ENCODE measurements around the gene CAPZA1. TPM values are rescaled to one million over a fixed set of nuclear protein-coding genes. Genes with fewer than 3 reads are reported as not detected.

Gene CAPZA1
- total RNA-seq, 1 donor, result 299 TPM

GRCh38 chr1:112626193-112626592 is 6.6 kb downstream of the CAPZA1 start:
- DNase-seq (ENCODE audit: low read depth), result no peak
- H3K4me3 ChIP-seq (ENCODE audit: low read depth, low read length), result no peak overlapping the region
- no peak for TF ChIP-seq CTCF (IDR thresholded peaks at IDR 0.05; ENCODE audit: insufficient read depth, low read depth, low read length)

GRCh38 chr1:112626887-112627286 is 7.3 kb downstream of the CAPZA1 start:
- H3K4me3 ChIP-seq (ENCODE audit: low read depth, low read length), result no peak overlapping the region
- no peak for TF ChIP-seq CTCF (IDR thresholded peaks at IDR 0.05; ENCODE audit: insufficient read depth, low read depth, low read length)
- DNase-seq (ENCODE audit: low read depth), result no peak

- no peak for DNase-seq (ENCODE audit: low read depth)
- no peak overlapping the region for H3K4me3 ChIP-seq (ENCODE audit: low read depth, low read length)
- TF ChIP-seq CTCF (IDR thresholded peaks at IDR 0.05; ENCODE audit: insufficient read depth, low read depth, low read length), result no peak
Measured at GRCh38 chr1:112628516-112628915, 8.9 kb downstream of the CAPZA1 start.

GRCh38 chr1:112629256-112629655 is 9.6 kb downstream of the CAPZA1 start:
- no peak for TF ChIP-seq CTCF (IDR thresholded peaks at IDR 0.05; ENCODE audit: insufficient read depth, low read depth, low read length)
- H3K4me3 ChIP-seq (ENCODE audit: low read depth, low read length), result no peak overlapping the region
- DNase-seq (ENCODE audit: low read depth), result no peak

- H3K4me3 ChIP-seq (ENCODE audit: low read depth, low read length), result no peak overlapping the region
- DNase-seq (ENCODE audit: low read depth), result no peak
- no peak for TF ChIP-seq CTCF (IDR thresholded peaks at IDR 0.05; ENCODE audit: insufficient read depth, low read depth, low read length)
Measured at GRCh38 chr1:112633628-112634027, 14.0 kb downstream of the CAPZA1 start.

- no peak for TF ChIP-seq CTCF (IDR thresholded peaks at IDR 0.05; ENCODE audit: insufficient read depth, low read depth, low read length)
- no peak for DNase-seq (ENCODE audit: low read depth)
- no peak overlapping the region for H3K4me3 ChIP-seq (ENCODE audit: low read depth, low read length)
Measured at GRCh38 chr1:112634367-112634766, 14.7 kb downstream of the CAPZA1 start.

- H3K4me3 ChIP-seq (ENCODE audit: low read depth, low read length), result no peak overlapping the region
- no peak for DNase-seq (ENCODE audit: low read depth)
- TF ChIP-seq CTCF (IDR thresholded peaks at IDR 0.05; ENCODE audit: insufficient read depth, low read depth, low read length), result no peak
Measured at GRCh38 chr1:112636056-112636455, 16.4 kb downstream of the CAPZA1 start.
